ENCODE results near the gene DGKA.

GRCh38 chr12:55906056-55906455 is 24.9 kb upstream of the DGKA start:
- TF ChIP-seq CTCF (IDR thresholded peaks at IDR 0.05), result no peak
- no peak for TF ChIP-seq POLR2A (IDR thresholded peaks at IDR 0.05)
